WTC11 (cell line): Measurements from ENCODE around the gene SUB1.

Experiments used
- E2F4 ChIP-seq: sonication (generic); formaldehyde crosslinking; IDR thresholded peaks from 2 replicates; pipeline ENCODE4 v1.8.1; 2022; ENCODE audit warnings: low read depth, mild to moderate bottlenecking, moderate library complexity, missing genetic modification reagents, borderline replicate concordance
- FOXJ3 ChIP-seq: sonication (generic); formaldehyde crosslinking; IDR thresholded peaks from 2 replicates; pipeline ENCODE4 v1.9.0; 2021; ENCODE audit warnings: missing genetic modification reagents, mild to moderate bottlenecking, borderline replicate concordance
- USF1 ChIP-seq: sonication (generic); formaldehyde crosslinking; IDR thresholded peaks from 2 replicates; pipeline ENCODE4 v1.8.0; 2022; ENCODE audit warnings: mild to moderate bottlenecking, missing genetic modification reagents
- TF ChIP-seq, protein P1 (sequence below): sonication (generic); formaldehyde crosslinking; IDR thresholded peaks from 2 replicates; pipeline ENCODE4 v1.8.1; 2023; ENCODE audit warnings: mild to moderate bottlenecking, moderate library complexity, missing genetic modification reagents
- TF ChIP-seq, protein P2 (sequence below): fragments of 200-600 bp; IDR thresholded peaks from 2 replicates; pipeline ENCODE4 v1.8.0; 2022; ENCODE audit warnings: antibody characterized with exemption

DNA sequence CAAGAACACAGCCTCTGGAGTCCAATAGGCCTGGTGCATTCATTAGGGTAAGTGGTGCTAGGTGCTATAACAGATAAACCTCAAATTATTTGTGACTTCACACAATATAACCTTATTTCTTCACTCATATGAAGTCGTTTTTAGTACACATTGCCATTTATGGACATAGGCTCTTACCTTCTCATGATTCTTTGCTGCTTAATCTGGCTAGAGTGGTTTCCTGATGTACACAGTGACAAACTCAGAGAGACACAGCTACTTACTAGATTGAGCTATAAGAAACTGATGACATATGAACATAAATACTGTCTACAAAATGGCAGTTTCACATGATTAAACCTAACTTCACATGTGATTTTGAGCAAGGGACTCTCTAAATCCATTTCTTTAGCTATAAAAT, 14.2 kb upstream of the SUB1 start:
- TF ChIP-seq, protein P1, sequence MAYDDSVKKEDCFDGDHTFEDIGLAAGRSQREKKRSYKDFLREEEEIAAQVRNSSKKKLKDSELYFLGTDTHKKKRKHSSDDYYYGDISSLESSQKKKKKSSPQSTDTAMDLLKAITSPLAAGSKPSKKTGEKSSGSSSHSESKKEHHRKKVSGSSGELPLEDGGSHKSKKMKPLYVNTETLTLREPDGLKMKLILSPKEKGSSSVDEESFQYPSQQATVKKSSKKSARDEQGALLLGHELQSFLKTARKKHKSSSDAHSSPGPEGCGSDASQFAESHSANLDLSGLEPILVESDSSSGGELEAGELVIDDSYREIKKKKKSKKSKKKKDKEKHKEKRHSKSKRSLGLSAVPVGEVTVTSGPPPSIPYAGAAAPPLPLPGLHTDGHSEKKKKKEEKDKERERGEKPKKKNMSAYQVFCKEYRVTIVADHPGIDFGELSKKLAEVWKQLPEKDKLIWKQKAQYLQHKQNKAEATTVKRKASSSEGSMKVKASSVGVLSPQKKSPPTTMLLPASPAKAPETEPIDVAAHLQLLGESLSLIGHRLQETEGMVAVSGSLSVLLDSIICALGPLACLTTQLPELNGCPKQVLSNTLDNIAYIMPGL (CRISPR knock-in tag), result no peak
- TF ChIP-seq, protein P2, sequence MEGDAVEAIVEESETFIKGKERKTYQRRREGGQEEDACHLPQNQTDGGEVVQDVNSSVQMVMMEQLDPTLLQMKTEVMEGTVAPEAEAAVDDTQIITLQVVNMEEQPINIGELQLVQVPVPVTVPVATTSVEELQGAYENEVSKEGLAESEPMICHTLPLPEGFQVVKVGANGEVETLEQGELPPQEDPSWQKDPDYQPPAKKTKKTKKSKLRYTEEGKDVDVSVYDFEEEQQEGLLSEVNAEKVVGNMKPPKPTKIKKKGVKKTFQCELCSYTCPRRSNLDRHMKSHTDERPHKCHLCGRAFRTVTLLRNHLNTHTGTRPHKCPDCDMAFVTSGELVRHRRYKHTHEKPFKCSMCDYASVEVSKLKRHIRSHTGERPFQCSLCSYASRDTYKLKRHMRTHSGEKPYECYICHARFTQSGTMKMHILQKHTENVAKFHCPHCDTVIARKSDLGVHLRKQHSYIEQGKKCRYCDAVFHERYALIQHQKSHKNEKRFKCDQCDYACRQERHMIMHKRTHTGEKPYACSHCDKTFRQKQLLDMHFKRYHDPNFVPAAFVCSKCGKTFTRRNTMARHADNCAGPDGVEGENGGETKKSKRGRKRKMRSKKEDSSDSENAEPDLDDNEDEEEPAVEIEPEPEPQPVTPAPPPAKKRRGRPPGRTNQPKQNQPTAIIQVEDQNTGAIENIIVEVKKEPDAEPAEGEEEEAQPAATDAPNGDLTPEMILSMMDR, result no peak
- TF ChIP-seq E2F4, result no peak
- TF ChIP-seq FOXJ3 (CRISPR knock-in tag), result no peak
- no peak for TF ChIP-seq USF1 (CRISPR knock-in tag)
